ENCODE measurements around the gene ROR2.

- TF ChIP-seq EZH2 (IDR thresholded peaks at IDR 0.05; ENCODE audit: borderline replicate concordance, low read depth, low read length, severe bottlenecking) = no peak
- TF ChIP-seq POLR2AphosphoS5 (IDR thresholded peaks at IDR 0.05; ENCODE audit: insufficient read depth, low read depth, low read length) = no peak
- no peak for TF ChIP-seq GATA2 (IDR thresholded peaks at IDR 0.05; ENCODE audit: insufficient read depth, insufficient read length, low read depth, low read length)
Observed at GRCh38 chr9:91986248-91986647, 36.2 kb upstream of the ROR2 start.

Data from endothelial cell of umbilical vein (primary cell).